GM03348 (cell line): ENCODE measurements around the gene NIPSNAP2.
A peak's percentile ranks its signal among the peaks of the same experiment; 100 is the strongest.
"Not testable (repeated sequence)": the region's sequence is repeated elsewhere in the genome, so short reads cannot be mapped to it uniquely, and the experiment has no call there.

Experiments used
- DNase-seq: peaks from one replicate; pipeline ENCODE4 v3.0.0; 2012; ENCODE audit warnings: low spot score

NIPSNAP2 gene

GRCh38 chr7:55975988-55976633 is 11.7 kb downstream of the NIPSNAP2 start:
- no peak for DNase-seq

- DNase-seq = peak; percentile 50
Measured at GRCh38 chr7:55977831-55978230, 13.4 kb downstream of the NIPSNAP2 start.

- no peak for DNase-seq
Measured at GRCh38 chr7:55980266-55980665, 15.9 kb downstream of the NIPSNAP2 start.

- DNase-seq = no peak
Measured at GRCh38 chr7:55983537-55983936, 19.2 kb downstream of the NIPSNAP2 start.

- DNase-seq = no peak
Measured at GRCh38 chr7:55992346-55992745, 28.0 kb downstream of the NIPSNAP2 start.

GRCh38 chr7:55996856-55997500 is 32.6 kb downstream of the NIPSNAP2 start:
- no peak for DNase-seq

- no peak for DNase-seq
Measured at GRCh38 chr7:56003749-56004148, 39.4 kb downstream of the NIPSNAP2 start.

GRCh38 chr7:56007167-56007652 is 42.8 kb downstream of the NIPSNAP2 start:
- DNase-seq = no peak

GRCh38 chr7:56007891-56008290 is 43.5 kb downstream of the NIPSNAP2 start:
- no peak for DNase-seq

- DNase-seq = no peak
Measured at GRCh38 chr7:56009695-56010094, 45.3 kb downstream of the NIPSNAP2 start.

GRCh38 chr7:56017015-56017414 is 52.6 kb downstream of the NIPSNAP2 start:
- not testable (repeated sequence) for DNase-seq

- no peak for DNase-seq
Measured at GRCh38 chr7:56019501-56019900, 55.1 kb downstream of the NIPSNAP2 start.

GRCh38 chr7:56023500-56023899 is 59.1 kb downstream of the NIPSNAP2 start:
- no peak for DNase-seq

- DNase-seq = no peak
Measured at GRCh38 chr7:56026538-56026937, 62.2 kb downstream of the NIPSNAP2 start.

- DNase-seq = no peak
Measured at GRCh38 chr7:56028942-56029630, 64.7 kb downstream of the NIPSNAP2 start.

GRCh38 chr7:56030340-56030739 is 66.0 kb downstream of the NIPSNAP2 start:
- no peak for DNase-seq

- not testable (repeated sequence) for DNase-seq
Measured at GRCh38 chr7:56031556-56031955, 67.2 kb downstream of the NIPSNAP2 start.

- DNase-seq = not testable (repeated sequence)
Measured at GRCh38 chr7:56032578-56032977, 68.2 kb downstream of the NIPSNAP2 start.

- peak; percentile 81 for DNase-seq
Measured at GRCh38 chr7:56033671-56034432, 69.5 kb downstream of the NIPSNAP2 start.

- no peak for DNase-seq
Measured at GRCh38 chr7:56040730-56041129, 76.3 kb downstream of the NIPSNAP2 start.

- DNase-seq = not testable (repeated sequence)
Measured at GRCh38 chr7:56045758-56046157, 81.4 kb downstream of the NIPSNAP2 start.

GRCh38 chr7:56046721-56047445 is 82.5 kb downstream of the NIPSNAP2 start:
- DNase-seq = peak; percentile 69
